HG03175 (cell line): ENCODE data around the gene FDX2.
A peak's percentile ranks its signal among the peaks of the same experiment; 100 is the strongest.

Experiments
- ATAC-seq: cut with Tn5 transposase; IDR thresholded peaks from one replicate; pipeline ENCODE4 v1.9.1; 2021; ENCODE audit warnings: mild to moderate bottlenecking, moderate library complexity; ENCODE audit not compliant: unreplicated experiment

Gene FDX2

DNA sequence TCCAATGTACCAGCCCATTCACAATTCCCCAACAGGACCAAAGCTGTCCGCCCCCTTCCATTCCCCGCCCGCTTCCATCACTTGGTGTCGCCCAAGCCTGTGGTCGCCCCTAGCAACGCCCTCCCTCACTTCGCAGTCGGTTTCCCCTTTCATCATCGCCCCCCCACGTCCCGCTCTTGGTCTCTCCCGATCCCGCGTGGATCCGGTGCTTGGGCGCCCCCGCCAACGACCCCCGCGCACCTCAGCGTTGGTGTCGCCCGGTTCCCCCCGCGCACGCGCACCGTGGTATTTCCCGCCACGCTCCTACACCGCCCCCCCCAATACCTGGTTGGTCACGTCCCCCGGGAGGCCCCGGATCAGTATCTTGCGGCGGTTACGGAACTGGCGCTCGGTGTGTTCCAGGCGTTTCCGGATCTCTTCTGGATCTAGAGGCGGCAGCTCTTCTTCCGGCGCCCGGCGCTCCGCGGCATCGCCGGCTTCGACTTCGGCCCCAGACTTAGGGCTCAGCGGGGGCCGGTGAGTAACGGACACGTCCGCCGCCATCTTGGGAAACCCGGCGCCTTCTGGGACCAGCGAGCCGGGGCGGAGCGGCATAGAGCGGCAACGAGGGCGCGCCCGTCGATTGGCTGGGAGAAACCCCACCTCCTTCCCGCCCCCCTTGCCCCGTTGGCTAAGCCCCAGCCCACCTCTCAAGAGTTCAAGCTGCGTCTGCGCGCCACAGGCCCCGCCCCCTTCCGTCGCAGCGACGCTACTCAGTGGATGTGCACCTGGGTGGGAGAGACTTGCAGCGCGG lies 17.3 kb upstream of the FDX2 start, which contains the start of gene RAVER1:
TSS of gene RAVER1 (minus strand) at position 565 of the 793 bp plus-strand sequence. CDS start at position 543, 22 bp downstream.
- ATAC-seq: peak; percentile 85

DNA sequence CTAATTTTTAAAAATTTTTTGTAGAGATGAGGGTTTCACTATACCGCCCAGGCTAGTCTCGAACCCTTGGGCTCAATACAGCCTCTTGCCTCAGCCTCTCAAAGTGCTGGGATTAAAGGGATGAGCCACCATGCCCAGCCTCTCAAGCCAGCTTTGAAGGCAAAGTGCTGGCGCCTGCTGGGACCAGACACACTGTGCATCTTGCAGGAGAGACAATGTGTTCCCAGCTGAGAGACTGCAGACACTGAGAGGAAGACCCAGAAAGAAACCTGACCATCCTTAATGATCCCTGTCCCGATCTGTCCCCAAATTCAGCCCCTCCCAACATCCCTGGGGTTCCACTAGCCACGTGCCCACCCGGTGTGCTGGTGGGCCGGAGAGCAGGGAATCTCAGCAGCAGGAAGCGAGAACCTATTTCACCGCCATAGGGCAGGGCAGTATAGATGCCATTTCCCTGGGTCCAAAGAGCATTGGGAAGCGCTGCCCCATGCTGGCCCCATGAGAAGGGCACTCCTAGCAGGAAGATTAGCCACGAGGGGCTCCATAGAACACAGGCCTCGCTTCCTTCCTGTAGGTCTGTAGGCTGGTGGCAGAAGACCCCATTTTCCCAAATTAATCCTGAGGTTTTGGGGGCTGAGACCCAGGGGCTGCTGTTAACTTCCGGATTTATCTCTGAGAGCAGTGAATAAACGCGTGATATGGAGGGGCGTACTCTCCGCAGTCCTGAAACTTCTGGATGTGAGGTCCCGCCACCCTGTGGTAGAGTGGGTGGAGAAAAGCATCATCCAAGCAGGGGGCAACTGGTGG lies 16.5 kb upstream of the FDX2 start:
- peak; percentile 5 for ATAC-seq

- ATAC-seq: no peak
These were observed 13.7 kb upstream of the FDX2 start for GRCh38 chr19:10329555-10329954.

DNA sequence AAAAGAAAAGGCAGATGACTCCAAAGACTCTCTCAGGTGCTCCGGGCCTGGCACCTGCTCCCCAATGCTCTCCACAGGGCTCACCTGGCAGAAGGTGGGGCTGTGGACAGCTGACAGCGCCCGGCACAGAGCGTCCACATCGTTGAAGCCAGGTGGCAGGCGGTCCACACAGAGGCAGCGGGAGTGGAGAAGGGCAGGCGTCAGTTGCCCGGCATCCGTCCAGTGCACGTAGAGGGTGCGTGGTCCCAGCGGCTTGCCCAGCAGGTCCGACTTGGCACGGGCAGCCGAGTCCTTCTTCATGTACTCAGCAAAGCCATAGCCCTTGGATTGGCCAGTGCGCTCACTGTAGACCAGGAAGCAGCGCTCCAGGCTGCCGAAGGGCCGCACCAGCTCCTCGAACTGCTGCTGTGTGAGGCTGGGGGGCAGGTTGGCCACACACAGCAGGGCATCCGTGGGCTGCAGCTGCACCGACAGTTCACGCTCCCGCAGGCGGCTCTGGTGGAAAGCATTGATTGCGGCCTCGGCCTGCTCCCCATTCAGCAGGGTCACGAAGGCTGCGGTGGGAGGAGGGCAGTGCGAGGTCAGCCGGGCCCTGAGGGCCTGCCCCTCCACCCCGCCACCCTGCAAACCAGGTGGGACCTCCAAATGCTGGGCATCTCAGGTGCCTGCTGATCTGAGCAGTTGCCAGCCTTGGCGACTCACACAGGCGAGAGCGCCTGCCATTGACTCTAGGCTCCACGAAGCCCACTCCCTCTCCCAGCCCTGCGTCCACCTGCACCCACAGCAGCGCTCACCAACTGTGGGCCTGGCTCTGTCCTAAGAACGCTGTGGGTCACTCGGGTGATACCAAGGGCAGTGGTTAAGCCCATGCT lies 13.0 kb upstream of the FDX2 start:
- no peak for ATAC-seq

DNA sequence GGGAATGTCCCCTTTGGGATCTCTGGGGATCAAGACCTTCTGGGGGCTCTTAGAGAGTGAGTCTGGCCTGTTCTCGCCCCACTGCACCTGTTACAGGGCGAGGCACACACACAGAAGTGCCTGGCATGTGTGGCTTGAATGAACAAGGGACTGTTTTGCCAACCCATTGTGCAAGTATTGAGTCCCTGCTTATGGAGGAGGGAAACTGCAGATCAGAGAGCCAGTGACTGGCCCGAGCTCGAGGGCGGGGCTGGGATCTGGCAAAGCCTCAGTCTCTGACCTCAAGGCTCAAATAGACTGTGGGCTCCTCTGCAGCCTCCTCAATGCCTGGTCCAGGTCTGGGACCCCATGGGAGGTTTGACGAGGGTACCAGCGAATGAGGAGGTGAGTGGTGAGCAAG lies 12.0 kb upstream of the FDX2 start:
- ATAC-seq: no peak

GRCh38 chr19:10325732-10326131 lies 9.9 kb upstream of the FDX2 start:
- no peak for ATAC-seq

- ATAC-seq: no peak
These were observed 6.3 kb upstream of the FDX2 start for GRCh38 chr19:10321874-10322835.

GRCh38 chr19:10321417-10321797 lies 5.6 kb upstream of the FDX2 start:
- no peak for ATAC-seq

- no peak for ATAC-seq
These were observed 5.0 kb upstream of the FDX2 start for GRCh38 chr19:10320602-10321416.

DNA sequence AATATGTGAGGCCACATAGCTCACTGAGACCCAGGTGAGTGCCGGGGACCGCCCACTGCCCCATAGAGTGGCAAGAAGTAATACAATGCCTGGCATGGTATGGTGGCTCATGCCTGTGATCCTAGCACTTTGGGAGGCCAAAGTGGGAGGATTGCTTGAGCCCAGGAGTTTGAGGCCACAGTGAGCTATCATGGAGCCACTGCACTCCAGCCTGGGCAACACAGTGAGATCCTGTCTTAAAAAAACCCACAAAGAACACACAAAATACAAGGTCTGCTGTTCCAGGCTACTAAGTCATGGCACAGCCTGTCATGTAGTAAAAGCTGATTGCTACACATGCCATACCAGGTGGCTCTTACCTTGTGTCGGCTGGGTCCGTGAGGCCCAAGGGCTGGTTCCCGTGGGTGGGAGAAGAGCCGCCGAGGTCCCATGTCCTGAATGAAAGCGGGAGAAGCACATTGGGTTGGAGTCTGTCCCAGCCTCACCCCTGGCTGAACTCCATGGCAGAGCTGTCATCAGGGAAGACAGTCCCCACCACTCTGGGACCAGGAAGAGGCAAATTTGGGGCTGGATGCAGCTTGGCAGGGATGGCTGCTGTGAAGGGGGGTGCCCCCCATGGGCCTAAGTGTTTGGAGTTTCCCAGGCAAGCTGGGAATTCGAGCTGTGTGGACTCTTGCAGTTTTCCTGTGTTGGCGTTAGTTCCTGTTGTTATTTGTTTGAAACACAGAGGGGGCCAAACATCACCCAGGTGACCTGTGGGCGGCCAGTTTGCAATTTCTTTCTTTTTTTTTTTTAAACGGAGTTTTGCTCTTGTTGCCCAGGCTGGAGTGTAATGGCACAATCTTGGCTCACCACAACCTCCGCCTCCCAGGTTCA lies 3.2 kb upstream of the FDX2 start:
- no peak for ATAC-seq

GRCh38 chr19:10317857-10318462 lies 2.1 kb upstream of the FDX2 start:
- ATAC-seq: no peak

GRCh38 chr19:10317045-10317856 lies 1.4 kb upstream of the FDX2 start:
- ATAC-seq: no peak

- no peak for ATAC-seq
These were observed 622 bp upstream of the FDX2 start for GRCh38 chr19:10316229-10317044.

DNA sequence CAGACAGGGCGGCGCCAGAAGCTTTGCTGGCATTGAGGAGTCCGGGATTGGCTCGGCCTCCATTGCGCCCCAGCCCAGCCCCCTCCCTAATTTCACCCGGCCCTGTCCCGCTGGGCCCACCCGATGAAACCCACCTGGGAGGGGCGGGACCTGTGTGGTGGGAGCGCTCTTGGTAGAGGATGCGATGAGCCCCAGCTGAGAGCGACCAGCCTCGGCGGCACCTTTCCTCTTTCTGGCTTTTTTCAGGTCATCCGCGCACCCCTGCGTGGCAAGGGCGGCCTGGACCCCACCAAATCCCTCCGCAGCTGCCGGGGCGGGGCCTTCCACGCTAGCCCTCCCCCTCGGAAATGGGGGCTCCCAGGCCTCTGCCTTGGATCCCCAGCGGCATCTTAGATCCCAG lies 6.4 kb downstream of the FDX2 start, which contains the start of gene ZGLP1:
TSS of gene ZGLP1 (minus strand) at position 393 of the 400 bp plus-strand sequence.
- ATAC-seq: no peak

- no peak for ATAC-seq
These were observed 9.5 kb downstream of the FDX2 start for GRCh38 chr19:10306327-10306726.
